IPS-18a (cell line): ENCODE measurements around the gene HIPK2.

Experiments used
- H3K27ac ChIP-seq: one replicate; pipeline ENCODE4 v1.5.1; 2013; ENCODE audit warnings: low read length
- H3K27me3 ChIP-seq: one replicate; pipeline ENCODE4 v1.6.1; 2013; ENCODE audit warnings: mild to moderate bottlenecking, low read length; ENCODE audit not compliant: control insufficient read depth, insufficient read depth
- H3K36me3 ChIP-seq: one replicate; pipeline ENCODE4 v1.6.1; 2013; ENCODE audit warnings: low read depth, low read length; ENCODE audit not compliant: control insufficient read depth
- H3K4me1 ChIP-seq: one replicate; pipeline ENCODE4 v1.6.1; 2013; ENCODE audit warnings: low read depth, low read length; ENCODE audit not compliant: control insufficient read depth
- H3K4me3 ChIP-seq: one replicate; pipeline ENCODE4 v1.5.1; 2013; ENCODE audit warnings: low read length
- H3K9ac ChIP-seq: one replicate; pipeline ENCODE4 v1.6.1; 2013; ENCODE audit warnings: mild to moderate bottlenecking, low read length, moderate library complexity
- H3K9me3 ChIP-seq: one replicate; pipeline ENCODE4 v1.6.1; 2013; ENCODE audit warnings: low read depth, low read length; ENCODE audit not compliant: control insufficient read depth

The HIPK2 gene

DNA sequence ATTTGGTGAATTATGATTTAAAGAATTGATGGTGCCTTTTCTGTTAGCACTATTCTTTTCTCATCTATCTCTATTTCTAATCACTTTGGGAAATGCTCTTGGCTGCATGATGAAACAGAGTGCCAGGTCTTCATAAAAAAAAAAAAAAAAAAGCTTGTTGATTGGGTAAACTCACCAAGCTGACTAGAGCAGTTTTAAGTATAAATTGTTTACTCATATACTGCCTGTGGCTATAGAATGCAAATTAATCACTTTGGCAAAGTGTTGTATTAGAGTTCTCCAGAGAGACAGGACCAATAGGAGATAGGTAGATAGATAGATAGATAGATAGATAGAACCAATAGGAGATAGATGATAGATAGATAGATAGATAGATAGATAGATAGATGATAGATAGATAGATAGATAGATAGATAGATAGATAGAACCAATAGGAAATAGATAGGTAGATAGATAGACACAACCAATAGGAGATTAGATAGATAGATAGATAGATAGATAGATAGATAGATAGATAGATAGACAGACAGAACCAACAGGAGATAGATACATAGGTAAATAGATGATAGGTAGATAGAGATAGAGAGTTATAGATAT, 31.1 kb upstream of the HIPK2 start:
- no peak overlapping the region for H3K9ac ChIP-seq
- no peaks in the 10 kb centered on the region for H3K36me3 ChIP-seq

DNA sequence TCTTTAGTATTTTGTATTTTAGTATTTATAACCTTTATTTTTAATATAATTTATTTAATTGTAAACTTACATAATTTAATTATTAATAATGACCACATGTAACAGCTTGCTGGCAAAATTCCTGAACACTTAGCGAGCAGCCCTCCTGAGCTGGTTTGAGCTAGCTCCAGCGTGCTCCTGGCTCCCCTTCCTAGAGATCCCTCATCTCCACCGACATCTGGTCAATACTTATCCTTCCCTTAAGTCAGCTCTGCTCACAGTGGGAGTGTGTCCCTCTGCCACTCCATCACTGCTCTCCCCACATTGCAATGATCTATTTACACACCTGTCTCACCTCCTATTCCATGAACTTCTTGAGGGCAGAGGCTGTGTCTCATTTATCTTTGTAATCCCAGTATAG, 30.6 kb upstream of the HIPK2 start:
- Histone ChIP-seq H3K27me3 (no peaks in the 10 kb centered on the region), H3K9ac (no peak overlapping the region), H3K9me3 (peaks cover 6% of the 10 kb centered on the region), H3K27ac (no peak overlapping the region), H3K36me3 (no peaks in the 10 kb centered on the region), H3K4me3 (no peak overlapping the region), H3K4me1 (no peaks in the 10 kb centered on the region)

More for the DNA sequence above, 31.1 kb upstream of the HIPK2 start:
- no peaks in the 10 kb centered on the region for H3K4me1 ChIP-seq
- no peak overlapping the region for H3K4me3 ChIP-seq
- H3K27ac ChIP-seq: no peak overlapping the region
- no peaks in the 10 kb centered on the region for H3K27me3 ChIP-seq
- peaks cover 4% of the 10 kb centered on the region for H3K9me3 ChIP-seq

DNA sequence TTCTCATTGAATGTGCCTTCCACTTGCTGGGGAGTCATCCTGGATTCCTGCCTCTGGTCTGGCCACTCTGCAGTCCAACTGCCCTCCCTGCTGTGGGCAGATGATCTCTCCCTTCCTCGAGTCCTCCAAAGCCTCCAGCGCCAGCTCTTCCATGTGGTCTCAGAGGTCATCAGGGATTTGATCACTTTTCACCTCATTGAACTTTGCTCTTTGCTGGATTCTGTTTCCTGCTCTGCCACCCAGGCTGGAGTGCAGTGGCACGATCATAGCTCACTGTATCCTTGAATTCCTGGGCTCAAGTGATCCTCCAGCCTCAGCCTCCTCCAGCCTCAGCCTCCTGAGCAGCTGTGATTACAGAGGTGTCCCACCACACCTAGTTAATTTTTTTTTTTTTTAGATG, 29.2 kb upstream of the HIPK2 start:
- Histone ChIP-seq H3K9me3 (peaks cover 6% of the 10 kb centered on the region), H3K4me1 (no peaks in the 10 kb centered on the region), H3K27me3 (no peaks in the 10 kb centered on the region), H3K9ac (no peak overlapping the region), H3K36me3 (no peaks in the 10 kb centered on the region), H3K4me3 (no peak overlapping the region), H3K27ac (no peak overlapping the region)

DNA sequence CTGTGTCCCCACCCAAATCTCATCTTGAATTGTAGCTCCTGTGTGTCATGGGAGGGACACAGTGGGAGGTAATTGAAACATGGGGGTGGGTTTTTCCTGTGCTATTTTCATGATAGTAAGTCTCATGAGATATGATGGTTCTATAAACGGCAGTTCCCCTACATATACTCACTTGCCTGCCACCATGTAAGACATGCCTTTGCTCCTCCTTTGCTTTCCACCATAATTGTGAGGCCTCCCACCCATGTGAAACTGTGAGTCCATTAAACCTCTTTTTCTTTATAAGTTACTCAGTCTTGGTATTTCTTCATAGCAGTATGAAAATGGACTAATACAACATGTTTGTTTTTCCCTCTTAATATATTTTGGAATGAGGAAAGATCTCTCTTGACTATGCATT, 26.8 kb upstream of the HIPK2 start:
- Histone ChIP-seq H3K27ac (no peak overlapping the region), H3K9me3 (peaks cover 6% of the 10 kb centered on the region), H3K27me3 (no peaks in the 10 kb centered on the region), H3K4me1 (no peaks in the 10 kb centered on the region), H3K4me3 (no peak overlapping the region), H3K9ac (no peak overlapping the region), H3K36me3 (no peaks in the 10 kb centered on the region)

DNA sequence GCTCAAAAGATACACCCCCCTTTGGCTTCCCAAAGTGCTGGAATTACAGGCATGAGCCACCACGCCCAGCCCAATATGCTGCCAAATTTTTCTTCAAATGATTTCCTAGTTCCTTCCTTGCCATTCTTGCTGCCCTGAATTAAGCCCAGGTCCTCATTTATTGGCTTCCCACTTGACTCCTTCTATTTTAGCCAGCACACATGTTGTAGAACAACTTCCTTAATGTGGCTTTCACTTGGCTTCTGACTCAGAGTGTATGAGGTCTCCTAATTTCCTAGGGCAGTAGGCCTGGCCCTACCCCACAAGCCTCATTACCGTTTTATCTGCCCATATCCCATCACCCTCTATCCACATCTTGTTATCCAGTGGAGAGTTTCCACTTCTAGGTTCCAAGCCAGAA, 21.8 kb upstream of the HIPK2 start:
- Histone ChIP-seq H3K4me1 (no peaks in the 10 kb centered on the region), H3K9me3 (peaks cover 6% of the 10 kb centered on the region), H3K36me3 (no peaks in the 10 kb centered on the region), H3K27ac (no peak overlapping the region), H3K4me3 (no peak overlapping the region), H3K27me3 (no peaks in the 10 kb centered on the region), H3K9ac (no peak overlapping the region)

DNA sequence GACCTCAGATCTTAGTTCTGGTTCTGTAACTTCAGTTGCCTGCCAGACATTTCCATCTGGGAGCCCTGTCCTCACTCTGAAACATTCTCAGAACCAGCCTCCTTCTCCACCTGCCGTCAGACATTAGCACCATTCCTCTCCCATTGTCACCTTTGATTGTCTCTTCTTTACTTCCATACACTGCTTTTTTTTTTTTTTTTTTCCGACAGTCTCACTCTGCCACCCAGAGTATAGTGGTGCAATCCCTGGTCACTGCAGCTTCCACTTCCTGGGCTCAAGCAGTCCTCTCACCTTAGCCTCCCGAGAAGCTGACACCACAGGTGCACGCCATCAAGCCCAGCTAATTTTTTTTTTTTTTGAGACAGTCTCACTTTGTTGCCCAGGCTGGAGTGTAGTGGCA, 21.1 kb upstream of the HIPK2 start:
- Histone ChIP-seq H3K27me3 (no peaks in the 10 kb centered on the region), H3K9ac (no peak overlapping the region), H3K4me1 (no peaks in the 10 kb centered on the region), H3K4me3 (no peak overlapping the region), H3K9me3 (peaks cover 2% of the 10 kb centered on the region), H3K36me3 (no peaks in the 10 kb centered on the region), H3K27ac (no peak overlapping the region)

DNA sequence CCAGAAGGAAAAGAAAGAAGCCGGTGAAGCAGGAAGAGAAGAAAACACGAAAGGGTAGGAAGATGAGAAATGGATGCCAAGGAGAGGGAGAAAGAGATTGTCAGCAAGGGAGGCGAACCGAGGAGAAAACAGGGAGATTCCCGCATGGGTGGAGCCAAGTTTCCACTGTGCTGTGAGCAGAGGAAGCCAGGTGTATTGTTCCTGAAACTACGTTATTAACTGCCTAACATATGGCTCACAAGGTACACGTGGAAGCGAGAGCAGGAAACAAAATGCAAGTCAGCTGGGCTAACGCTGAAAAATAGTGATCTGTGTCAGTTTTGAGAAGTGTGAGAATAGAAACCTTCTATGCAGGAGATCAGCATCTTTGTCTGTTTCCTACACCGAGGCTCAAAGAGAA, 20.4 kb upstream of the HIPK2 start:
- Histone ChIP-seq H3K9ac (no peak overlapping the region), H3K36me3 (no peaks in the 10 kb centered on the region), H3K9me3 (no peaks in the 10 kb centered on the region), H3K27ac (no peak overlapping the region), H3K27me3 (no peaks in the 10 kb centered on the region), H3K4me1 (no peaks in the 10 kb centered on the region), H3K4me3 (no peak overlapping the region)

DNA sequence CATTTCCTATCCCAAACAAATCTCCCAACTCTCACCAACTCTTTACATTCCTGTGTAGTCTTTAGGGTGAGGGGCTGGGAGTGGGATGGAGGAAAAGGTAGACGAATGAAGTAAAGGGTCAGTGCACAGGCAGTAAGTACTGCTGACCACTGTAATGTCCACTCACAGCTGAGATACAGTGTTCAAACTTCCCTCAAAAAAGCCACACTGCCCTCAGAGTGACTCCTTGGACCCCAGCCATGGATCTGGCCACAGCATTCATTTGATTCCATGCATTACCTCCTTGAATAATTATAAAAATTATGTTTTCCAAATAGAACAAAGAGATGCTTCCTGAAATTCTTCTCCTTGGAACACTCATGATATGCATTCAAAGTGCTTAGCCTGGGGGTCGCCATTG, 19.8 kb upstream of the HIPK2 start:
- no peaks in the 10 kb centered on the region for H3K4me1 ChIP-seq
- H3K4me3 ChIP-seq: no peak overlapping the region
- no peak overlapping the region for H3K27ac ChIP-seq
- H3K36me3 ChIP-seq: no peaks in the 10 kb centered on the region
- H3K9me3 ChIP-seq: no peaks in the 10 kb centered on the region
- H3K27me3 ChIP-seq: no peaks in the 10 kb centered on the region
- H3K9ac ChIP-seq: no peak overlapping the region

DNA sequence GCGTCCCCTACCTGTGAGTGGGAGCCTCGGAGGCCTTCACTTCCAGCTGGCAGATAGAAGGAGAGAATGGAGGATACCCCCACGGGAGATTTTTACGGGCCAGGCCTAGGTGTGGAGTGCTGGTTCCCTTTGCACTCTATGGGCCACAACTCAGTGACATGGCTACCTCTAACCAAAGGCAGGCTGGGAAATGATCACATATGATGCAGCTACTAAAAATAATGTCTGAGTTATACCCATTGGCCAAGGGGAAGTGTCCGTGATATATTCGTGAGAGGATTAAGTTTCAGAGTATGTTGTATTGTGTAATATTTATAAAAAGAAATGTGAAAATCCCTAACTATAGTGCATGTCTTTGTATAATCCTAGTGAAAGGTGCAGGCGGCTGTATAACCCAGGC, 13.5 kb upstream of the HIPK2 start:
- Histone ChIP-seq H3K27ac (no peak overlapping the region), H3K9ac (no peak overlapping the region), H3K27me3 (no peaks in the 10 kb centered on the region), H3K4me3 (no peak overlapping the region), H3K36me3 (no peaks in the 10 kb centered on the region), H3K4me1 (no peaks in the 10 kb centered on the region), H3K9me3 (no peaks in the 10 kb centered on the region)

DNA sequence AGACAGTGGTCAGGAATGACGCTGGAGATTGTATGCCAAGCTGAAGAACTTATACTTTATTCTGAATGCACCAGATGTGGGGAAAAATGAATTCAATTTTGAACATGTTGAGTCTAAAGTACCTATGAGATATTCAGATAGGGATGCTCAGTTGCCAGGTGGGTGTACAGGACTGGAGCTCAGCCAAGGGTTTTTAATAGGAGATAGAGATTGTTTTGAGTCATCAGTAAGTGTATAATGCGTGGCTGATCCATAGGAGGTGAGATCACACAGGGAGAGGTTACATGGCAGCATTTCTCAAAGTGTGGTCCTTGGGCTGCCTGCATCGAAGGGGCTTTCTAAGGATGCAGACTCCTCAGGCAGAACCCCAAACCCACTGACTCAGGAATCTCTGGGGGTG, 6.8 kb upstream of the HIPK2 start:
- no peaks in the 10 kb centered on the region for H3K36me3 ChIP-seq
- H3K4me3 ChIP-seq: no peak overlapping the region
- no peak overlapping the region for H3K9ac ChIP-seq
- H3K9me3 ChIP-seq: no peaks in the 10 kb centered on the region
- no peak overlapping the region for H3K27ac ChIP-seq
- peaks cover 5% of the 10 kb centered on the region for H3K4me1 ChIP-seq
- H3K27me3 ChIP-seq: peaks cover 12% of the 10 kb centered on the region

DNA sequence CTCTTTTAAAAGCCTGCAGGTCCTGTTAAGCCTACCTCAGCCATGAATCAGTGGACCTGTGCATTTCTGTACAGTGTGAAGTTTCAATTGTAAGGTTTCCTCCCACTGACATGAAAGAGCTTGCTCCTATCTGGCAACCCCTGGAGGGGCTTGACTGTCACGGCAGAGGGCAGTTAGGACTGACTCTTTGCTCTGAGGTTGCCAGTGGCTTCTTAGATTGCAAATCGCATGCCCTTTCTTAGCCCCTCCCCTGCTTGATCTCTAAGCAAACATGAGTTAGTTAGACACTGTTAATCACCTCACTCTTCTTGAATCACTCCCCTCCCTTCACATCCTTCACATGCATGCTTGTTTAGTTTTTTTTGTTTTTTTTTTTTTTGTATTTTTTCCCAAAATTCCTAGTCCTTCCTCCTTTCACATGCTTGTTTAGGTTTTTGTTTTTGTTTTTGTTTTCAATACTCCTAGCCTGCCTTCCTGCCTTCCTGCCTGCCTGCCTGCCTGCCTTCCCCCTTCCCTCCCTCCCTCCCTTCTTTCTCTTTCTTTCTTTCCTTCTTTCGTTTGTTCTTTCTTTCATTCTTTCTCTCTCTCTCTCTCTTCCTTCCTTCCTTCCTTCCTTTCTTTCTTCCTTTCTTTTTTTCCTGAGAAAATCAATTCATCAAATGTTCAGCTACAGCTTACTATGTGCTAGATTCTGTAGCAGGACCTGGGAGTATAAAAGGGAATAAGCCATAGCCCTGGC, 6.0 kb upstream of the HIPK2 start:
- H3K27me3 ChIP-seq: peaks cover 20% of the 10 kb centered on the region
- H3K4me1 ChIP-seq: peaks cover 7% of the 10 kb centered on the region
- no peak overlapping the region for H3K27ac ChIP-seq
- H3K9ac ChIP-seq: no peak overlapping the region
- no peaks in the 10 kb centered on the region for H3K9me3 ChIP-seq
- no peak overlapping the region for H3K4me3 ChIP-seq
- H3K36me3 ChIP-seq: no peaks in the 10 kb centered on the region

DNA sequence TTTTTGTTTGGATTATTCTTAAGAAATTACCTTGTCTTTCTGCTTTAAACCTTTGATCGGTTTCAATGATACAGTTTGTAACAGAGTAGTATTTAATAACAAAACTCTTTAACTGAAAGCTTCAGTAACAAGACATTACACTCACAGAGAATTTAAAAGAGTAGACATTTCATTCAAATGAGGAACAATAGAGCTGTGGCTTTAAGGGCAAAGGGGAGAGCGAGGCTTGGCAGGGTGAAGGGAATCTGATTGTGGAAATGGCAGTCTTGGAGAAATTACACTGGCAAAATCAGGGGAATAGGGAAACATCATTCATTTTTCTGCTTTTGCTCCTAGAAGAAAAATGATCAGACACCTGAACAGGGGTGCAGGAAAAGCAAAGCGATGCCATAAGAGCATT, 5.1 kb upstream of the HIPK2 start:
- Histone ChIP-seq H3K4me1 (peaks cover 10% of the 10 kb centered on the region), H3K9me3 (no peaks in the 10 kb centered on the region), H3K9ac (no peak overlapping the region), H3K36me3 (no peaks in the 10 kb centered on the region), H3K27ac (no peak overlapping the region), H3K4me3 (no peak overlapping the region), H3K27me3 (peaks cover 25% of the 10 kb centered on the region)
